HG03575 (cell line): ENCODE measurements around the gene MICALL2.

ENCODE experiments used
- ATAC-seq: cut with Tn5 transposase; IDR thresholded peaks from one replicate; pipeline ENCODE4 v1.9.1; 2021; ENCODE audit not compliant: unreplicated experiment, insufficient number of reproducible peaks, low FRiP score; ENCODE audit errors: extremely low read depth

MICALL2 gene

DNA sequence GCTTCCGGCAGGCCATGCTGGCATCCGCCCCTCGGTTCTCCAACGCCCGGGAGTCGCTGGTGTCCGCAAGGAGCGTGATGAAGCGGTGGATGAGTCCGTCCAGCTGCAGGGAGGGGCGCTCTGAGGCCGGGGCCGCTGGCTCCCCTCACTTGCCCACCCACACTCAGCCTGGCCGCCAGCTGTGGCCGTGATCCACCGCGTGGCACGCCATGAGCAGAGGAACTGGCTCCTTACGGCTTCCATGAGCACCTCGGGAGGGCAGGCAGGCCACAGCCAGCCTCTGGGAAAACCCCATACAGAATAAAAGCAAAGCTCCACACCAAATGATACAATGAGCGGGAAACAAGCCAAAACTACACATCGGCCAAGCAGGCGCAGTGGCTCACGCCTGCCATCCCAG lies 15.5 kb upstream of the MICALL2 start:
- no peak for ATAC-seq

DNA sequence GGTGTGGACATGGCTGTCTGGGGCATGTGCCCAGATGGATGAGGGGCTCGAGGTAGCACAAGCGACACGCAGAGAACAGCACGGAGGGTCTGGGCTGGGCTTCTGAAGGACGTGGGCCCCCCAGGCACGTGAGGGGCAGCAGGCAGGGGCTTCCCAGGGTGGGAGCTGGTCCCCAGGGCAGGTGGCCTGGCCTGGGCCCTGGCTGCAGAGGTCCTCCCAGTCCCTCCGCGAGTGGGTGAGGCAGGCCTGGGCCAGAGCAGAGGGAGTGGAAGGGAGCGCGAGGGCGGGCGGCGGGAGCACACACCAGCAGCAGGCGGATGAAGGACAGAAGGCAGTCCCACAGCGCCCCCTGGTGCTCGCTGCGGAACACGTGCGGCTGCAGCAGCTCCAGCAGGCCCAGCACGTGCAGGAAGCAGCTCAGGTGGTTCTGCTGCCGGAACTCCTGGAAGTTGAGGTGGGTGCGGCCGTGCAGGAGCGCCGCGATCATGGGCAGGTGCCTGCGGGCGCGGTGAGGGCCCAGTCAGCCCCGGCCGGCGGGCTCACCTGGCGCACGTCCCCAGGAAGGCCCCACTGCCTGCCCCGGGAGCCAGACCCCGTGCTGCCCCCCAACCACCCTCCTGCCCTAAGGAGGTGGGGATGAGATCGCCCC lies 14.7 kb upstream of the MICALL2 start:
- ATAC-seq, result no peak

DNA sequence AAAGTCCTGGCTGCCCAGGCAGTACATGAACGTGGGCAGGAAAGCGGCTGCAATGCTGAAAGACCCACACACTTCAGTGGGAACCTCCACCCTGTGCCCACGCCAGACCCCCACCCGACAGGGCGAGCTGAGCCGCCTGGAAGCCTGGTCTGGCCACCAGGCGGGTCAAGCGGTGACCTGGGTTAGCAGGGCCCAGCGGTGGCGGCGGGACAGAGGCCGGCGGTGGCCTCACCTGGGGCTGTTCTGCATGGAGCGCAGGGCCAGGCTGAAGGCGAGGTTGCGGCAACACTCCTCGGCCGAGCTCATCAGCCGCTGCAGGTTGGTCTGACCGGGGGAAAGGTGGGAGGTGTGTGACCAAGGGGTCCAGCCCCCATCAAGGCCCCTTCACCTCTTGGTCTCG lies 11.6 kb upstream of the MICALL2 start:
- no peak for ATAC-seq

GRCh38 chr7:1468643-1469298 lies 9.5 kb upstream of the MICALL2 start:
- ATAC-seq, result no peak

DNA sequence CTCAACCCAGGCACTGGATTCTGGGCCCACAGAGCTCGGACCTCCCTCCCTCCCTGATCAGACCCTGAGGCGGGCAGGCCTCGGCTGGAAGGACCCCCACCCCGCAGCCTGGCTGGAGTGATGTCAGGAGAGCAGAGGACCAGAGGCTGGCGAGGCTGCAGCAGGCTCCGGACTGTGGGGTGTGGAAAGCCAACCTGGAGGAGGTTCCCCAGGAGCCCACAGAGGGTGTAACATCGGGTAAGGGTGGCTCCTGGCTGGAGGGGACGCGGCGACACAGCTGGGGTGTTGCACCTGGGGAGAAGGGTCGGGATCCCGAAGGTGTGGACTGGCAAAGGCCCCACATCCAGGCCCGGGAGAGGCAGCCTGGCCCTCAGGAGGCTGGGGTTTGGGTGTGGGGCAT lies 8.9 kb upstream of the MICALL2 start:
- ATAC-seq, result no peak

DNA sequence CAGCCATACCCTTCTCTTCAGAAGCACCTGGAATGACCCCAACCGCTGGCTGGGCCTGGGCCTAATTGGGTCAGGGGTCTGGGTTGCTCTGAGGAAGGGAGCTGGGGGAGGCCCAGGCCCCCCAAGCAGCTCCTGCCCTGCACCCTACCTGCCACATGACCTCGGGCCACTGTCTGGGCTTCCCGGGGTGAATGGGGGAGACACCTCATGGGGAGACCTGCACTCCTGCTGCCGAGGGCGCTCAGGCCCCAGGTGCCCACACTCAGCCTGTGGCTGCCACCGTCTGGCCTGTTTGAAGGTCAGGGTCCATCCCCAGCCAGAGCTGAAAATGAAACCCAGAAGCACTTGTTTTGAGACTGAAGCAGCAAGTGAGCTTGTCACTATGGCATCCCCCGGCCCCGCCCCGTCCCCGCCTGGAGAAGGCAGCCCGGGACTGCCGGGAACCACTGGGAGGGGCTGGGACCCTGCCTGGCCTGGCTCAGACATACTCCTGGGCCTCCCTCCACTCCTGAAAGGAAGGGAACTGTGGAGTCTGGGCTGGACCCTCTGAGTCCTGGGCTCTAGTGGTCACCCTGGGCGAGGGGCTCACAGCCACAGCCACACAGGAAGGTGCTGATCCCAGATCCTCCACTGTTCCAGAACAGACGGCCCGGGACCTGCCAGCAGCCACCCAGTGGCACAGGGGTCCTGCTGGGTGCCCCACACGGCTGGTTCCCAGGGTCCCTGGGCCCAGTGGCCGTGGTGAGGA lies 7.4 kb upstream of the MICALL2 start:
- no peak for ATAC-seq

- no peak for ATAC-seq
These were observed 5.4 kb upstream of the MICALL2 start for GRCh38 chr7:1464694-1465093.

- ATAC-seq, result no peak
These were observed 4.5 kb upstream of the MICALL2 start for GRCh38 chr7:1463676-1464223.

- ATAC-seq, result no peak
These were observed 2.5 kb upstream of the MICALL2 start for GRCh38 chr7:1461646-1462375.

DNA sequence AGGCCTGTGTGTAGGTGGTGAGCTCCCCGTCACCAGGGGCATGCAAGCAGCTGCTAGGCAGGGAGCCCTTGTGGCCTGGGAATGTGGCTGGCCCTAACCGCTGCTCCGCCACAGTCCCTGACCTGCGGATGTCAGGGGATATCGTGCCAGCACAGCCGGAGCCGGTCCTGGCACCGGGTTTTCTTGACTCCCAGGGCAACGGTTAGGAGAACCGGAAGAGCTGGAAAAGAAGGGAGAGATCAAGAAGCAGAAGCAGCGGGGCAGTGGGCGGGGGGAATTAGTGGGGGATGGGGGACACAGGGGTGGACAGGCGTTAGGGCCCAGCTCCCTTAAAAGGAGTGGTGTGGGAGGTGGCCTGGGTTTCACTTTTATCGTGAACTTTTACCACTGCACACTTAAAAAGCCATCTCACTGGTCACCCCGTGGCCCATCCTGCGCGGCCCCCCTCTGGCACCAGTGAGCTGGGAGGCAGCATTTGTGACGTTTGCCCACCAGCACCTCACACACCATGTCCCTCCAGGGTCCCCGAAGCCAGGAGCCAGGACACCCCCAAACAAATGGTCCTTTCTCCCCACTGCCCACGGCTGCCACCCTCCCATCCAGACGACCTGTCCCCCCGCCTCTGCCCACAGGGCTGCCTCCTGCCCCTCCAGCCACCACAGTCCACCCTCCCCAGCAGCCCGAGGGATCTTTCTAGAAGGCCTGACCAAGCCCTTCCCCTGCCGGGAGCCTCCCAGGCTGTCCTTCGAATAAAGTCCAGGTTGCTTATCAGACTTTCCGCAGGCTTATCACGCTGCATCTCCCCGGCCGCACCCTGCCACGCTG lies 1.8 kb upstream of the MICALL2 start:
- ATAC-seq, result no peak

- no peak for ATAC-seq
These were observed 900 bp upstream of the MICALL2 start for GRCh38 chr7:1459920-1460820.

DNA sequence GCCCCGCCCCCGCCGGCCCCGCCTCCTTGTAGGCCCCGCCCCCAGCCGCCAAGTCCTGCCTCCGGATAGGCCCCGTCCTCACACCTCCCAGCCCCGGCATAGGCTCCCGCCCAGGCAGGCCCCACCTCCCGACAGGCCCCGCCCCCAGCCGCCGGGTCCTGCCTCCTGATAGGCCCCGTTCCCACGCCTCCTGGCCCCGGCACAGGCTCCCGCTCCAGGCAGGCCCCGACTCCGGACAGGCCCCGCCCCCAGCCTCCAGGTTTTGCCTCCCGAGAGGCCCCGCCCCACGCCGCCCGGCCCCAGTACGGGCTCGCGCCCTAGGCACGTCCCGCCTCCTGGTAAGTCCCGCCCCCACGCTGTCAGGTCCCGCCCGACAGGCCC lies 232 bp upstream of the MICALL2 start:
- ATAC-seq, result peak; percentile 48

GRCh38 chr7:1457949-1458682 lies 1.2 kb downstream of the MICALL2 start:
- ATAC-seq, result no peak

GRCh38 chr7:1457059-1457948 lies 2.0 kb downstream of the MICALL2 start:
- no peak for ATAC-seq

DNA sequence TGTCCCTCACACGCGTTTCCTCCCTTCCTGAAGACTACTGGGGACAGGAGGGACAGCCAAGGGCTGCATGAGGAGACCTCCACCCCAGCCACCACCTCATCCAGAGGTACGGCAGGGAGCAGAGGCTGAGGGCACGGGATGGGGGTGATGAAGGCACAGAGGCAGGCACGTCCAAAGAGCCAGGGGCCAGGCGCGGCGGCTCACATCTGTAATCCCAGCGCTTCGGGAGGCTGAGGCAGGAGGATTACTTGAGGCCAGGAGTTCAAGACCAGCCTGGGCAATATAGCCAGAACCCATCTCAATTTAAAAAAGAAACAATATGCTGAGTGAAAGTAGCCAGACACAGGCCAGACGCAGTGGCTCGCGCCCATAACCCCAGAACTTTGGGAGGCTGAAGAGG lies 3.3 kb downstream of the MICALL2 start:
- ATAC-seq, result no peak

- no peak for ATAC-seq
These were observed 3.9 kb downstream of the MICALL2 start for GRCh38 chr7:1455241-1455939.
